DOHH2 (cell line): ENCODE data around the gene CBFA2T3.

Source experiments
- CTCF ChIP-seq: fragments of 200-600 bp; sonication (generic); IDR thresholded peaks from one replicate; pipeline ENCODE4 v1.5.1; 2014; ENCODE audit warnings: antibody characterized with exemption, mild to moderate bottlenecking, low read depth, low read length; ENCODE audit not compliant: poor library complexity, severe bottlenecking
- EZH2phosphoT487 ChIP-seq: fragments of 200-600 bp; sonication (generic); IDR thresholded peaks from 2 replicates; pipeline ENCODE4 v1.6.1; 2017; ENCODE audit warnings: borderline replicate concordance, mild to moderate bottlenecking, antibody characterized with exemption, low read length, moderate library complexity, mixed read lengths

GRCh38 chr16:88864521-88864920 lies 112.5 kb downstream of the CBFA2T3 start:
- TF ChIP-seq CTCF (no peak), EZH2phosphoT487 (no peak)
